Activated T-helper 1 cell treated with anti-CD3 and anti-CD28 coated beads, Interleukin-12 subunit alpha, Interleukin-12 subunit beta, Interleukin-2, Interleukin-4 antibody, amounts not matched to agents 30 ng/mL and 10 ng/mL and 1 ng/mL, durations not matched to agents 14 hours and 24 hours and 36 hours (primary cell): ENCODE data around the gene SLCO2A1. TPM values are rescaled to one million over a fixed set of nuclear protein-coding genes. Genes with fewer than 3 reads are reported as not detected.

Experiments
- DNase-seq: peaks from one replicate; pipeline ENCODE4 v3.0.0; 2021; ENCODE audit warnings: low spot score
- H3K27ac Mint-ChIP-seq: one replicate; pipeline ENCODE4 v1.8.0; 2021; ENCODE audit warnings: mild to moderate bottlenecking, mixed read lengths
- H3K27me3 Mint-ChIP-seq: one replicate; pipeline ENCODE4 v1.8.0; 2022; ENCODE audit warnings: mild to moderate bottlenecking, moderate library complexity, mixed read lengths; ENCODE audit not compliant: insufficient read depth
- H3K36me3 Mint-ChIP-seq: one replicate; pipeline ENCODE4 v1.8.0; 2021; ENCODE audit warnings: low read depth, mixed read lengths
- H3K4me1 Mint-ChIP-seq: one replicate; pipeline ENCODE4 v1.8.0; 2021; ENCODE audit warnings: low read depth, mixed read lengths
- H3K4me3 Mint-ChIP-seq: one replicate; pipeline ENCODE4 v1.8.0; 2021; ENCODE audit warnings: mild to moderate bottlenecking, moderate library complexity, mixed read lengths
- H3K9me3 Mint-ChIP-seq: one replicate; pipeline ENCODE4 v1.8.0; 2021; ENCODE audit warnings: mixed read lengths
- intact Hi-C: fragments of 100-400 bp; cut with micrococcal nuclease; formaldehyde crosslinking; loops from one replicate; pipeline ENCODE4 v1.15.1; 2024
- total RNA-seq: library from RNA; stranded (reverse); gene quantifications from 2 replicates; pipeline ENCODE4 v1.2.3, GENCODE V29; 2022

The SLCO2A1 gene
- total RNA-seq, 1 donor from 2014 or later, result not detected

DNA sequence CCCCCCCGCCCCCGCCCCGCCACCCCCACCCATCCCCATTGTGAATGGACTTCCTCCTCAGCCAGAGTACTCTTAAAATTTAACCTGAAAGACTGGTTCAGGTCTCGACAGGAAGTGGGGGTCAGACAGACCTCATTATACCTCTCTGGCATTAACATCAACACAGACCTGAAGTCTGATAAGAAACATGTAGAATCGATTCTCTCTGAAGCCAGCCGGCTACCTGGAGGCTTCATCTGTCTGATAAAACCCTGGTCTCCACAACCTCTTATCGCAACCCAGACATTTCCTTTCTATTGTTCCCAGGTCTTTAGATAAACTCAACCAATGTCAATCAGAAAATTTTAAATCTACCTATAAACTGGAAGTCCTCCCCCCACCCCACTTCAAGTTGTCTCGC is 42.6 kb downstream of the SLCO2A1 start:
- Mint-ChIP-seq H3K4me1 (no peaks in the 10 kb centered on the region), H3K9me3 (no peaks in the 10 kb centered on the region), H3K36me3 (no peaks in the 10 kb centered on the region), H3K4me3 (no peak overlapping the region), H3K27ac (no peak overlapping the region), H3K27me3 (no peaks in the 10 kb centered on the region)
- intact Hi-C loops, result no loop called here
- DNase-seq, result no peak

DNA sequence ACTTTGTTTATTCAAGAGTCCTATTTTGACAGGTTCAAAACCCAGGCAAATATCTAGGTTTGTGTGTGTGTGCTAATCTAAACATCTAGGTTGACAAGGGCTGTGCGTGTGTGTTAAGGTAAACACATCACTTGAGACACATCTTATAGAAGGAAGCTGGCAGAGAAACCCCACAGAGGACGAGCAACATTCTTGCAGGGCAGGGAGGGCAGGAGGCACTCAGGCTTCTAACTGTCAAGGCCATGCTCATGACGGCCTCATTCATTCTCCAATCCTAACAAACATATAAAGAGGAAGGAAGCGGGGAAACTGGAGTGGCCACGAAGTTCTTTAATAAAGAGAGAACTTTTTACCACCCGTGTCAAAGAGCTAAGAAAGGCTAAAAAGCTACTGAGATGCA is 43.4 kb downstream of the SLCO2A1 start:
- no peaks in the 10 kb centered on the region for H3K36me3 Mint-ChIP-seq
- H3K27me3 Mint-ChIP-seq, result no peaks in the 10 kb centered on the region
- no peaks in the 10 kb centered on the region for H3K9me3 Mint-ChIP-seq
- intact Hi-C loops, result no loop called here
- no peaks in the 10 kb centered on the region for H3K4me1 Mint-ChIP-seq
- H3K27ac Mint-ChIP-seq, result no peak overlapping the region
- no peak for DNase-seq
- no peak overlapping the region for H3K4me3 Mint-ChIP-seq

DNA sequence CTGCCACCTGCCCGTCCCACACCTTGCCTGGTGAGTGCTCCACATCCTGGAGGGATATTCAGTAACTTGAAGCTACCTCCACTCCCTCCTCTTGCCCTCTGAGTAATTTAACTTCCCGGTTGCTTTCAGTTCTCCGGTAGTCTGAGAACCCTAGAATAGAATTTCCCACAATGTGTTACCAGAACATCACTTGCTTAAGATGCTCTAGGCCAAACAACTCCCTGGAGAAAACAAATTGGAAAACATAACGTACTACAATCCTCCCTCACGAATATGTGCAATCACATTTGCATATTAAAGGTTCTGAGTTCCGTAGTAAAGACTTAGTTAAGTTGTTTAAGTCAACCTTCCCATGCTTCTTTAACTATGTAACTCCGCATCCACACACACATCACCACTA is 44.8 kb downstream of the SLCO2A1 start:
- Mint-ChIP-seq H3K36me3 (no peaks in the 10 kb centered on the region), H3K27ac (no peak overlapping the region), H3K9me3 (no peaks in the 10 kb centered on the region), H3K4me1 (no peaks in the 10 kb centered on the region), H3K27me3 (no peaks in the 10 kb centered on the region), H3K4me3 (no peak overlapping the region)
- DNase-seq, result no peak
- intact Hi-C loops, result no loop called here

DNA sequence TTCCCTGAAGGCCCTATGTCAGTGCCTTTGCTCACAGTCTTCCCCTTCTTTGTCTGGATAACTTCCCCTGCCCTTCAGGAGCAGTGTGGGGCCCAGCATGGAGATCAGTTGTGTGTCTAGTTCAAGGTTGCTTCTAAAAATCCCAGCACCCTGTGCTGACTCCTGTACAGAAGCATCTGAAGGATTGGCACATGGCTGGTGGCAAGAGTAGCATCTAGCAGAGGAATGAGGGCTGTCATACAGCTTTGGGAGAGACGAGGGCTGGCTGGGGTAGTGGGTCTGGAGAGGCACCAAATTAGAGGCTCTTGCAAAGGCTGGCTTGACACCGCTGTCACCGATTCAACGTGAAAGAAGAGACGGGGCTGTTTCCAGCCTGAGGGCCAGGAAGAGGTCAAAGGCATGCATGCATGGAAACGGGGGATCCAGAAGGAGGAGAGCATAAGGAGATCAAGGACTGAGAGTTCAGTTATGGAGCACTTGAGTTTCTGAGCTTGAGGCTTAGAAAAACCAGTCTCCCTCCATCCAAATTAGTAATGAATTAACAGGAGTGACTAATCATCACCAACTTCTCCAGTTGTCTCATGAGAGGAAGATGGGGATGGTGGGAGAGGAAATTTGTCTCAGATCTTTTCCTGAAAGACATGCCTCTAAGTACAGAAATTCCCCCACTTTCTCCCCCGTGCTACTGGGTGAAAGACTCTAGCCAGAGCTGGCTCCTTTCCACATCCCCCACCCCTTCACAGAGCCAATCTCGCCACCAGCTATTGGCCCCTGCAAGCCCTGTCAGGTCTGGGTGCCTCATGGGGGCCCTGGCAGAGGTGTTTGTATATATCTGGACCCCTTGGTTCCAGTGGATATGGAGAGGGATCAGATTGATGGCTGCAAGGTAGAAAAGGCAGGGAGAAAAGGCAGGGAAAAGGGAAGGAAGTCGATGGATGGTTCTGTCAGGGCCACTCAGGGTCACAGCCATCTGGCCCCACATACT is 45.9 kb downstream of the SLCO2A1 start:
- DNase-seq, result no peak
- no peaks in the 10 kb centered on the region for H3K4me1 Mint-ChIP-seq
- no peaks in the 10 kb centered on the region for H3K27me3 Mint-ChIP-seq
- no peak overlapping the region for H3K27ac Mint-ChIP-seq
- intact Hi-C loops, result no loop called here
- H3K9me3 Mint-ChIP-seq, result no peaks in the 10 kb centered on the region
- H3K36me3 Mint-ChIP-seq, result no peaks in the 10 kb centered on the region
- H3K4me3 Mint-ChIP-seq, result no peak overlapping the region

DNA sequence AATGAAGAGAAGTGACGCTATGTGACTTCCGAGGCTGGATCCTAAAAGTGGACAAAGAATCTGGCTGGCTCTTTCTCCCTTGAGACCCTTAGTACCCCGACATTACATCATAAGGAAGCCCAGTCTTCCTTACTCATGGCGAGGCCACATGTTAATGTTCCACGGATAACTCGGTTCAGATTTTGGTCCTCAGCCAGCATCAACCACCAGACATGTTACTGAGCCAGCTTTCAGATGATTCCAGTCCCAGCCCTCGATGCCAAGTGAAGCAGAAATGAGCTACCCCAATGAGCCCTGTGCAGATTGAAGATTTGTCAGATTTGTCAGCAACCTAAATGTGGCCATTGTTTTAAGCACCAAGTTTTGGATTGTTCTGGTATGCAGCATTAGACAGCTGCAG is 46.6 kb downstream of the SLCO2A1 start:
- no peak for DNase-seq
- Mint-ChIP-seq H3K4me3 (no peak overlapping the region), H3K27ac (no peak overlapping the region), H3K9me3 (no peaks in the 10 kb centered on the region), H3K36me3 (no peaks in the 10 kb centered on the region), H3K4me1 (no peaks in the 10 kb centered on the region), H3K27me3 (no peaks in the 10 kb centered on the region)
- intact Hi-C loops, result no loop called here

DNA sequence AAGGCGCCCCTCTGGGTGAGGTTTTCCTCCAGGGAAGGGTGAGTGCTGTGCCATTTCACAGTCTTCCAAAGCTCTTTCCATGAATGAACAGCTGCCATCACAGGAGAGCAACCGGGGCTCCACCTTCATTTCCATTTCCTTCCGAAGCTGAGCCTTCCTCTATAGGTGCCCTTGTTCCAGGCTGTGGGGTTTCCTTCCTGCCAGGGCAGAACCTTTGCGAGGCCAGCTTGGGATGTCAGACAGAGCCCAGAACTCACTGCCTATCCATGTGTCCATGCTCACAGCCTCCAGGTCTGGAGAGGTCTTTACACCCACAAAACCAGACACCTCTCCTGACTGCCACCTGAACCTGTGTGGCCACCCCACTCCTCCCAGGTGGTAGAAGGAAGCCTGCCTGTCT is 49.2 kb downstream of the SLCO2A1 start:
- Mint-ChIP-seq H3K27me3 (peaks cover 10% of the 10 kb centered on the region), H3K9me3 (no peaks in the 10 kb centered on the region), H3K4me1 (no peaks in the 10 kb centered on the region), H3K36me3 (no peaks in the 10 kb centered on the region), H3K4me3 (no peak overlapping the region), H3K27ac (no peak overlapping the region)
- intact Hi-C loops, result no loop called here
- no peak for DNase-seq

DNA sequence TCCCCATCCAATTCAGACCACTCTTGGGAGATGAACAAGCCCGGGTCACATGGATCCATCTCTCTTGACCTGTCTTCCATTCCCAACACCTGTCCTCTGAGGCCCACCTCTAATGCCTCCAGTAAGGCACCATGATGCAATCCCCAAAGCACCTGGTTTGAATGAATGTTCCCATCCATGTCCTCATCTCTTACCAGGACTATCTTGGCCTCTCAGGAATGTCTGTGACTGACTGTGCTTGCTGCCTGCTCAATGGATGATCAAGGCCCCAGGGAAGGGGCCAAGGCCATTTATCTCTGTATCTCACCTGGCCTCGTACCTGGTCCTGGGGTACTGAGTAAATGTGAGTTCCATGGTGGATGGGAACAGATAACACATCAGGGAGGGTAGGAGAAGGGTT is 49.7 kb downstream of the SLCO2A1 start:
- H3K4me1 Mint-ChIP-seq, result no peaks in the 10 kb centered on the region
- peaks cover 10% of the 10 kb centered on the region for H3K27me3 Mint-ChIP-seq
- H3K4me3 Mint-ChIP-seq, result no peak overlapping the region
- no peak overlapping the region for H3K27ac Mint-ChIP-seq
- H3K36me3 Mint-ChIP-seq, result no peaks in the 10 kb centered on the region
- intact Hi-C loops, result no loop called here
- H3K9me3 Mint-ChIP-seq, result no peaks in the 10 kb centered on the region
- no peak for DNase-seq

DNA sequence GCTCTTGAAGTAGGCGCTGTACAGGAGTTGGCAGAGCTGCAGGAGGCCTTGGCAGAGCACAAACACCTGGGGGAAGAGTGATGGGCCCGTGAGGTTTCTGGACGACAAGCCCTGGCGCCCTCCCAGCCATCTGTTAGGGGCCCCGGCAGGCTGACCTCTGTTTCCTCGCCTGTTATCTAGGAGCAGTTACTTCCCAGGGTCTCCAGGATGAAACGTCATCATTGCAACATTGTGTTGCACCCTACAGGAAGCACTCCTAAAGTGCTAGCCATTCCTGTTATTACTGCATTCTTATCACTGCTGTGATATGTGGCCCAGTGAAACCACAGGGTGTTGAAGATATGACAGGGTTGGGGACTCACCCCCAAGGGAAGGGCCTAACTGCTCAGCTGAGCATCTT is 50.2 kb downstream of the SLCO2A1 start:
- no peaks in the 10 kb centered on the region for H3K4me1 Mint-ChIP-seq
- intact Hi-C loops, result no loop called here
- peaks cover 10% of the 10 kb centered on the region for H3K27me3 Mint-ChIP-seq
- no peak overlapping the region for H3K27ac Mint-ChIP-seq
- H3K36me3 Mint-ChIP-seq, result no peaks in the 10 kb centered on the region
- H3K9me3 Mint-ChIP-seq, result no peaks in the 10 kb centered on the region
- no peak overlapping the region for H3K4me3 Mint-ChIP-seq
- DNase-seq, result no peak

DNA sequence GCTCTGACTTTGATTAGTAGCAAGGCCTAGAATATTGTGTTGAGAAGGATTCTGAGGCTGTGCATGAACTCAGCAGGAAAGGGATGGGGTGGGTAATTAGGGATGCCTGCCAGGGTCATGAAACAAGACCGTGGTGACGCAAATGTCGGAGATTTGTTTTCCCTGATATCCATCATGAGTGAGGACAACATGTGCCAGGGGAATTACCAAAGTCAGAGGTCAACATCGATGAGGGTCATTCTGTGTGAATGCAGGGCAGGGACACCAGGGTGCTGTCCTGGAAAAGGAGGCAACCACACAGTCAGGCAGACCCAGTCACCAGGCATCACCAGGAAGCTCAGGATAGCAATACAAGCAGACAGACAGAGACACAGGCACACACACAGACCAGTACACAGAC is 52.2 kb downstream of the SLCO2A1 start:
- H3K36me3 Mint-ChIP-seq, result no peaks in the 10 kb centered on the region
- intact Hi-C loops, result no loop called here

DNA sequence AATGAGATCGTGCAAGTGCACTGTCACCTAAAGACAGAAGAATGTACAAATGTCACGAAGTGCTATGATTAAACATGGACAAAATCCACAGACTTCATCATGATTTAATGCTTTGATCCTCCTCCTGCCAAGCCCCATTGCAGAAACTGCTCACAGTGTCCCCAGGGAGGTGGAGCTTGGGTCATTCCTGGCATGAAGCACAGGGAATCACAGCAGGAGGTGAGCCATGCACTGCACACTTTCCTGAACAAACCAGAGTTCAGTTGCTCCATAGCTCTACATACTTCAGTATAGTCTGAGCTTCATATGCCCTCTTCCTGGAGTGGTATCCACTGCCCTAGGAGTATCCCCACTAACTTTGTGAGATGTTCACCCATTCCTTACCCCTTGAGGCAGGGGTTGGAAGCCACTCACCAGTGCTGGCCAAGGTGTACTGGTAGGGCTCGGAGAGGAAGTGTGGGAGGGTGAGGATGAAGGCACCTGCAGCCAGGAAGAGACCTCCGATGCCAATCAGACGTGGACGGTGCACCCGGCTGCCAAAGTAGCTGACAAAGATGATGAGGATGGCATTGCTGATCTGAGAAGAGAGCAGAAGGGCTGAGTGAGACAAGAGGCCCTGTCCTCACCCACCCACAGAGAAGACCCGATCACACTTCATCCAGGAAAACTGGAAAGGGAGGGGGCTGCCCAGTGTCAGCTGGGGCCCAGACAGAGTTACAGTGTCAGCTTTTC is 56.3 kb downstream of the SLCO2A1 start:
- DNase-seq, result no peak
- intact Hi-C loops, result no loop called here
- Mint-ChIP-seq H3K27ac (no peak overlapping the region), H3K36me3 (no peaks in the 10 kb centered on the region), H3K9me3 (peaks cover 5% of the 10 kb centered on the region), H3K4me3 (no peak overlapping the region), H3K4me1 (no peaks in the 10 kb centered on the region), H3K27me3 (peaks cover 12% of the 10 kb centered on the region)

More for the DNA sequence above, 52.2 kb downstream of the SLCO2A1 start:
- Mint-ChIP-seq H3K27me3 (peaks cover 10% of the 10 kb centered on the region), H3K27ac (no peak overlapping the region), H3K9me3 (no peaks in the 10 kb centered on the region), H3K4me3 (no peak overlapping the region), H3K4me1 (no peaks in the 10 kb centered on the region)
- no peak for DNase-seq

DNA sequence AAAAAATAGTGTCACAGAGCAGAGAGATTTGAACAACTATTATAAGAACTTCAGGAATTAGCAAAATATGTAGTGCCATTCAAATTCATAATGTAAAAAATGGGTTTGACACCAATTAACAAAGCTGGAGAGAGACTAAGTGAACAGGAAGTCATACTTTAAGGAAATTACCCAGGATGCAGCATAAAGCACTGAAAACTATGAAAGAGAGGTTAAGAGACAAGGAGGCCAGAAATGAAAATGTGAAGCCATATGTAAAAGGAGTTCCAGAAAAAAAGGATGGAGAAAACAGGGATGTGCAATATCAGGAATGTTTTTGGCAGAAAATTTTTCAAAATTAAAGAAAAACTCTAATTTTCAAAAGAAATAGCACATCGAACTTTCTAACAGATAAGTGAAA is 57.6 kb downstream of the SLCO2A1 start:
- no peak for DNase-seq
- Mint-ChIP-seq H3K4me3 (no peak overlapping the region), H3K9me3 (peaks cover 5% of the 10 kb centered on the region), H3K4me1 (no peaks in the 10 kb centered on the region), H3K27me3 (peaks cover 11% of the 10 kb centered on the region), H3K27ac (no peak overlapping the region), H3K36me3 (no peaks in the 10 kb centered on the region)
- intact Hi-C loops, result no loop called here

DNA sequence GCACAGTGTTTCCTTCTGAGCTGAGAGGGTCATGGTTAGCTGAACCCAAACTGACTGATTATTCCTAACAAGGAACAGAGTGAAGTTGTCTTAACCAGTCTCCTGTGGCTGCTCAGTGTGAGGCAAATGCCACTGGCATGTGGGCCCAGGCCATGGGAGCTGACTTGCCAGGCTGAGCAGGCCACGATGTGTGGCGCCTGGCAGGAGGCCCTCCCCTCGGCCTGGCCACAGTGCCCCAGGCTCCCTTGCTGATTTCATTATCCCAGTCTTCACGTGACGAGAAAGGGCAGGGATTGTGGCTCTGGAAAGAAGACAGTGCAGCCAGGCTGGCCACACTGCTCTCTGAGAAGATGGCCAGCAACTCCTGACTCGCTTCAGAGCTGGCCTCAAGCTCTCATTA is 58.8 kb downstream of the SLCO2A1 start:
- DNase-seq, result no peak
- H3K4me3 Mint-ChIP-seq, result no peak overlapping the region
- peaks cover 7% of the 10 kb centered on the region for H3K27me3 Mint-ChIP-seq
- H3K9me3 Mint-ChIP-seq, result peaks cover 5% of the 10 kb centered on the region
- intact Hi-C loops, result no loop called here
- H3K4me1 Mint-ChIP-seq, result no peaks in the 10 kb centered on the region
- H3K36me3 Mint-ChIP-seq, result no peaks in the 10 kb centered on the region
- H3K27ac Mint-ChIP-seq, result no peak overlapping the region

DNA sequence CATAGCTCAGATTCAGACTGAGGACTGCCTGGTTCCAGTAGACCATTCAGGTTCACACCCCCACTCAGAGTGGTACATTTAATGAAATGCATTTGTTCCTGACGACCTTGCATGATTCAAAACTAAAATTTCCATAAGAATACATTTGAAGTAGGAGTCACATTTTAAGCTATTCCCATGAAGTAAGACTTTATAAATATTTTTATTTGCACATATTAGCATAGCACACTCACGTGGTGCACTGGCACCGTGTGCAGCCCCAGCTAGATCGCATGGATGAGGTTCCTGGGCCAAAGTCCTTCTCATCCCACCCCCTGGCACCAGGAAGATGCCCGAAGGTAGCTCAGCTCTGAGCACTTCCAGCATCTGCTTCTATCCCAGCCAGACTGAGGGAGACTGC is 59.4 kb downstream of the SLCO2A1 start:
- no peak for DNase-seq
- intact Hi-C loops, result no loop called here
- Mint-ChIP-seq H3K4me1 (no peaks in the 10 kb centered on the region), H3K27ac (no peak overlapping the region), H3K27me3 (peaks cover 2% of the 10 kb centered on the region), H3K36me3 (no peaks in the 10 kb centered on the region), H3K4me3 (no peak overlapping the region), H3K9me3 (peaks cover 5% of the 10 kb centered on the region)
